Cortex of kidney (tissue), 1 donor: ENCODE data around the gene TMEM185A.
"Not testable (repeated sequence)": the region's sequence is repeated elsewhere in the genome, so short reads cannot be mapped to it uniquely, and the experiment has no call there.

ENCODE experiments used
- DNase-seq: peaks from one replicate; lab custom pipeline; 2025; lab: John Stamatoyannopoulos, UW

The TMEM185A gene

GRCh38 chrX:149631234-149632165, at the start of gene TMEM185A:
Gene TMEM185A, minus strand, starts transcription at chrX:149631792. Its CDS starts 212 bp downstream, at chrX:149631580.
- DNase-seq, result peak; percentile 8

DNA sequence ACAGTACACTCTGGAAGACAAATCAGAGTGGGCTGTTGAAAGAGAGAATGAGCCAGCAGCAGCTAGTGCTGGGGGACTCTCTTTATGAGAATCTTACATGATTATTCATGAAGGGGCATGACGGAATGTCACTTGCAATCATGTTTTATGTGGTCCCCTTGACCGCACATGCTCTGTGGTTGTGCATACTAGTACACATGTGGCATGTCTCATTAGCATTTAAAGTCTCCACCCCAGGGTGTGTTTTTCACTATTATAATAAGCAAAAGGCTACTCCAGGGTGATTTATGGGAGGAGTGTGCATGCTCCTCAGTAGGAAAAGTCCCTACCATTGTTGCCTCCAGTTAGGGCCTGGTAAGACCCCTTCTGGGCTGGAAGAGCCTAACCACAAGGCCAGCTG, 49.6 kb upstream of the TMEM185A start:
- no peak for DNase-seq

DNA sequence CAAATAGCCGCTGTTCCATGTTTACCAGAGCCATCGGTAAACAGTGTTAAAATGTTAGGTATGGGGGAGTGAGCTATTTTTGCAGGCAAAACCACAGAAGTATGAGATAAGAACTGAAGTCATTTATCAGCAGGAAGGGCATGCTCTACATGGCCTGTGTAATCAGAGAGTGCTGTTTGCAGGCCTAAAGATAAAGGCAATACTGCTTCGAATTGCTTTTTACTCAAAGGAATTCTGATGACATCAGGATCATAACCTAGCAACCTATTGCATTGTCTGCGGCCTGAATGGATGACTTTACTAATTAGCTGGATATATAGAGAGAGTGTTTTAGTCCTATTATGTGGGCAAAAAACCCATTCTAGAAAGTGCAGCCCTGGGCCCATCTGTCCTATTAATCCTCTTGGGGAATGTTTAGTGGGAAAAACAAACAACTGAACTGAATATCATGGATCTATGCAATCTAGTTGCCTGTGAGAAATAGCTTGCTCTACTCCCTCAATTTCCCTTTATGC, 47.6 kb upstream of the TMEM185A start:
- not testable (repeated sequence) for DNase-seq

DNA sequence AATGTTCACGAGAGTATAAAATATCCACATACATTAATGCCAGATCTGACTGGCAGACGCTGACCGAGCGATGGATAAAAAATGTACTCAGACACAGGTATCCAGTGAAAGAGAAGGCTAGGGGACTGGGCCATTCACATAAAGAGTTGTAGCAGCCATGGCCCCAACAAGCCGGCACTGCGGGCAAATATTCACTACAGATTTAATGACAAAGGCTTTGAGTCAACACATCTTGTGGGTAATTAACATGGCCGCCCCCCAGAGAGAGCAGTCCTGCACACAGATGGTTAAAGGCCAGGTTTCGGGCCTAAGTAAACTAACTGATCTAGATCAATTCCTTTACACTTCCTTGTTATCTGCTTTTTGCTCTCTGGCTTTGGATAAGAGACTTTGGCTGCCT, 44.0 kb upstream of the TMEM185A start:
- DNase-seq, result not testable (repeated sequence)

DNA sequence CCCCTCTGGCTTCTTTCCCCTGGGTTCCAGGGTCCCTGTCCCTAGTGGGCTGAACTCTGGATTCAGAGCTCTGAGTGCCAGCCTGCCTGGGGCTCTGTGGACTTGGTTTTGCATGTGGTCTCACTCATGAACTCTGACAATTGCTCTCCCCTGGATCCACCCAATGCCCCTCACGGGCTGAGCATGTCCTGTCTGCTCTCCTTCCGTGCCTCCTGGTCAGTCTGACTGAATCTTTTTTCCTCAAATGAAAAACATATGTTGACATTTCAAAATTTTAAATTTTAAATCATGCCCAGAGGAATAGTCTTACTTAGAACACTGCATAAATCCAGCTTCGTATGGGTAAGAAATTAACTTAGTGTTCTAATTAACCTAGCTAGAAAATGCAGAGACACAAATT, 43.5 kb upstream of the TMEM185A start:
- not testable (repeated sequence) for DNase-seq

- DNase-seq, result not testable (repeated sequence)
Observed at GRCh38 chrX:149660613-149661012, 29.0 kb upstream of the TMEM185A start.

DNA sequence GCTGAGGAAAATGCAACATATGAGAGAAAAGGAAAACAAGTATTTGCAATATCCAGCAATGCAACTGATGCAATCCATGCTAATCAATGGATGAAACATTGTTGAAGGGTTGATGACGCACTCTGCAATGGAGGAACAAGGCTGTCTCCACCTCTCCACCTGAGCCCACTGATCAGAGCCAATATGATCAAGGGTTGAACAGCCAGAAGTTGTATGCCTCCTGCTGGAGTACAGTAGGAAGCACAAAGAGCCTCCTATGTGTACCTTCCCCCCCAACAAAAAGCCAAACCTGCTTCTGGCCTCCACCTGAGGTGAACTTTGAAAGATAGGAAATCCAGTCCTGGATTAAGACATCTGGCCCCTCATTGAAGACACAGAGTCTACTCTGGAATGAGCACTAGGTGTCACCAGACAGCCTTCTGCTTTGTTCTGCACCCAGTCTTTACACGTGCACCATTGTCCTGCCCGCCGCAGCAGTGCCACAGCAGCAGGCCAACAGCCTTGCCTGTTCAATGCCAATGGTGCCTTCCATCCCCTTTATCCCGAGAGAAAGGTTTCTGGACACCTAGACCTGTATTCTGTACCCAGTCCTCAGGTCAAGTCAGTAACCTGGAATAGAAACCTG, 24.8 kb upstream of the TMEM185A start:
- not testable (repeated sequence) for DNase-seq

DNA sequence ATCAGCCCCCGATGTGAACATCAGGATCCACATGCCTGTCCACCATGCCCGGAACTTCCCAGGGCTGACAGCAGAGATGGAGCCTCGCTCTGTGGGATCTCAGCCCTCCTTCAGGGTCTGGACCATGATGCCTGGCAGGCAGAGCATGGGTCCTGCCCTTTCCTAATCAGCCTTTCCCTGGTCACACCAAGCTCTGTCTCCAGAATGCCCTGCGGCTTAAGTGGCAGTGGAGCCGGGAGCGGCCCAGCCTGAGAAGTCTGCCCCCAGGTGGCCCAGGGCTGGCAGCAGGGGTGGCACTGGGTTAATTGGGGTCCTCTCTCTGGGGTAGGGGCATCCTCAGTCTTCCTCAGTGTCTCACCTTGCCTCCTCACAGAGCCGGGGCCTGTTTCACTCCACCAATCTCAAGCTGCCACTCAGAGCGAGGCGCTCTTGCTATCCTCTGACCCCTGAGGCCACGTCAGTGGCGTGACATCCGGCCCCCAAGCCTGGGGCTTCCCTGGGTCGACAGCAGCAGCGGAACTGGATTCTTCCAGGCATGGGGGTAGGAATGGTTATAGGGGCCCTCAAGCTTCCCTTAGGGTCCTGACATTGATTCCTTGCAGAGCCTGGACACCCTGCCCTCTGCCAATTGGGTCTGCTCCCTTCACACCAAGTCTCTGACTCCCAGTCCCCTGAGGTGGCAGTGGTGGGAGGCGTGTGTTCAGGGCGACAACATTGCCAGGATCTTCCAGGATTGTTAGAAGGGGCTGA, 20.8 kb upstream of the TMEM185A start:
- DNase-seq, result no peak

- DNase-seq, result no peak
Observed at GRCh38 chrX:149650162-149650561, 18.6 kb upstream of the TMEM185A start.

- no peak for DNase-seq
Observed at GRCh38 chrX:149648932-149649331, 17.3 kb upstream of the TMEM185A start.

DNA sequence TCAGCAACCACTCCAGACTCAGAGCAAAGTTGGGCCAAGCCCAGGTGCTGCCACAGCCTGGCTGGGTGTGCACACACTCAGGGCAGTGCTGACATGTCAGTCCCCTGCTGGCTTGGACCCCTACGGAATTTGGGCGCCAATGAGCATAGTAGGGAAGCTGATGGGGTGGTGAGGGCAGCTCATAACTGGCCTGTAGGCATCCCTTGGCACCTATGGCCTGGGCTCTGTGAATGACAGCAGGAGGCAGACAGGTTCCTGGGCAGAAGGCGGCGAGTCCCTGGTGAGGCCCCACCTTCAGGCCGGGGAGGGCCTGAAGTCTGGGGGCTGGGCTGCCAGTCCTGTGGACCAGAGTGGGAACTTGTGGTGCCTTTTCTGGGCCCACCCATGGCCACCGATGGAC, 15.9 kb upstream of the TMEM185A start:
- no peak for DNase-seq

DNA sequence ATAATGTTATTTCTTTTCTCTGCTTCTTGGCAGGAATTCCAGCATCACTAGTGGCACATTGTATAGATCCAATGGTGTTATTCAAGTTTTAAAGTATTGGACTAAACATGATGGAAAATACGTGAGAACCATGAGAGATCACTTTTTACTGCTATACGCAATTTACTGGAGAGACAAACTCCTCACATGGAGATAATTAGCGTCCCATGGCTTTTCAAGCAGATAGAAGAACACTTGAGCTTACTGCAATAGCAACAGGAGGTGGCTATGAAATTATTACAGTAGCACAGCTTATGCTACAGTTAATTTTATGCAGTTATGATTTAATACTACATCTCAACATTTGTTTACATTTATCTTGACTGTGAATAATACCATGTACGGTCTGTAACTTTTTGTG, 11.9 kb upstream of the TMEM185A start:
- no peak for DNase-seq

- DNase-seq, result no peak
Observed at GRCh38 chrX:149641835-149642234, 10.2 kb upstream of the TMEM185A start.

- no peak for DNase-seq
Observed at GRCh38 chrX:149641432-149641831, 9.8 kb upstream of the TMEM185A start.

GRCh38 chrX:149639568-149639967, 8.0 kb upstream of the TMEM185A start:
- DNase-seq, result no peak

DNA sequence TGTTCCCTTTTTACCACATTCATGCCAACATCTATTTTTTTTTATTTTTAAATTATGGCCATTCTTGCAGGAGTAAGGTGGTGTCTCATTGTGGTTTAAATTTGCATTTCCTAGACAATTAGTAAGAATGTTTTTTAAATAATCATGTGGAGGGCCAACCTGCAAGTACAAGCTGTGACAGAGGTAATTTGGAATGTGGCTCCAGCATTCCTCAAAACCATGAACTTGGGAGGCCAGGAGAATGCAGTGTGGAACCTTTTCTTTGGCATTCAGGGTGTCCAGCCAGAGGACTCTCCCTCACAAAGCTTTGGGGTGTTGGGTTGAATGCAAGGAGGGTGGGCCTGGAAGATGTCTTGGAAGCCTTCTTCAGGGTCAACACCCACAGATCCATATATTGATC, 7.3 kb upstream of the TMEM185A start:
- no peak for DNase-seq

- no peak for DNase-seq
Observed at GRCh38 chrX:149633511-149633910, 1.9 kb upstream of the TMEM185A start.

DNA sequence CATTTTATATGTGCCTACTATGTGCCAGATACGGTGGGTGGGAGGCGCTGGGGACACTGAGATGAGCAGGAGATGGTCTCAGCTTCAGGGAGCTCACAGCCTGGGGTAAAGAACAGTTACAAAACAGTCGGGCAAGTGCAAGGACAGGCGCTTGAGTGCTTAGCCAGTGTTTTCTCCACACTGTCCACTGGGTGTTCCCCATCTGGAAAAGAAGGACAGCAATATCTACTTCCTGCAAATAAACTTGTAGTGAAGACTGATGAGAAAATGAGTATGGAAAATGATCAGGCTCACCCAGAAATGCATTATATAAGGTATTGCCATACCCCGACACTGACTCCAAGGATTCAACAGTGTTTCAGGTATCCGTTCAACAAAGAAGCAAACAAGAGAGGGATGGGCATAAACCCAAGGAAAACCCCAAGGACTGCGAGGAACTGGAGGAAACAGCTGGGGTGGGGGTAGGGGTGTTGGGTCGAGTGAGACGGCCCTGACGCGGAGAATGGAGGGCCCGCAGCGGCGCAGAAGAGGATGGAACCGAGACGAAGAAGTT, 835 bp downstream of the TMEM185A start:
- no peak for DNase-seq

GRCh38 chrX:149629730-149630387, 1.7 kb downstream of the TMEM185A start:
- no peak for DNase-seq

GRCh38 chrX:149628768-149629167, 2.8 kb downstream of the TMEM185A start:
- no peak for DNase-seq

- DNase-seq, result no peak
Observed at GRCh38 chrX:149628280-149628679, 3.3 kb downstream of the TMEM185A start.
